Right lobe of liver (tissue), 6 donors: ENCODE data around the gene TTC23. TPM values are rescaled to one million over a fixed set of nuclear protein-coding genes. Genes with fewer than 3 reads are reported as not detected.
"Not testable (repeated sequence)": the region's sequence is repeated elsewhere in the genome, so short reads cannot be mapped to it uniquely, and the experiment has no call there.

Experiments used
- ATAC-seq, 4 donors: fragments of 200-7000 bp; cut with Tn5 transposase; one replicate each; pipeline ENCODE4 v1.9.1; 2020; ENCODE audit warnings: mild to moderate bottlenecking in 4 of 4, moderate library complexity in 4 of 4
- DNase-seq, 3 donors: peaks; one replicate each; pipeline ENCODE4 v3.0.0-alpha.2; 2020
- H3K27ac ChIP-seq, 3 donors: fragments of 200-600 bp; one replicate each; pipeline ENCODE4 v1.8.0; 2022
- H3K27me3 ChIP-seq, 2 donors: fragments of 200-600 bp; one replicate each; pipeline ENCODE4 v1.8.0; 2022
- H3K36me3 ChIP-seq, 4 donors: fragments of 200-600 bp; sonication (generic) in 1 of 4; one replicate each; pipeline versions ENCODE4 v1.5.1 to v1.8.0; 2017 to 2022; ENCODE audit warnings: control low read depth in 1 of 4
- H3K4me1 ChIP-seq, 4 donors: fragments of 200-600 bp; sonication (generic) in 1 of 4; one replicate each; pipeline versions ENCODE4 v1.5.1 to v1.8.0; 2017 to 2022; ENCODE audit warnings: control low read depth in 1 of 4
- H3K4me3 ChIP-seq, 3 donors: fragments of 200-600 bp; one replicate each; pipeline ENCODE4 v1.8.0; 2022
- H3K9me3 ChIP-seq, 4 donors: fragments of 200-600 bp; sonication (generic) in 1 of 4; one replicate each; pipeline versions ENCODE4 v1.5.1 to v1.8.0; 2017 to 2022; ENCODE audit warnings: control low read depth in 1 of 4
- POLR2A ChIP-seq: fragments of 450-650 bp; IDR thresholded peaks from one replicate; pipeline ENCODE4 v1.6.1; 2017; ENCODE audit warnings: antibody characterized with exemption, mild to moderate bottlenecking
- whole genome bisulfite sequencing: methylation state at CpG from one replicate; pipeline ENCODE4 v1.1.6; 2018; ENCODE audit warnings: low coverage, low lambda C conversion rate; ENCODE audit not compliant: insufficient coverage; ENCODE audit errors: missing lambda C conversion rate; 5-methylcytosine and 5-hydroxymethylcytosine counted together
- intact Hi-C, 2 donors: fragments of 100-400 bp; cut with DNase I; formaldehyde crosslinking; loops; one replicate each; pipeline versions ENCODE4 v1.11.2 to v1.14.1; 2022
- total RNA-seq, 6 experiments: library from RNA; depleted of rRNA in 2 of 6; stranded (reverse); fragments of >200 nt in 2 of 6; fragmentation: NEBNext Ultra II Directional in 3 of 6; extraction: Animal tissue kit (Norgen Biotek cat#: 25700) in 3 of 6; gene quantifications; one replicate each; pipeline versions ENCODE4 v1.1.0 to v1.2.4, GENCODE V29; 2016 to 2023
- TF ChIP-seq, protein P1 (sequence below), 4 donors: fragments of 200-600 bp in 3 of 4; fragments of 450-650 bp in 1 of 4; IDR thresholded peaks; one replicate each; pipeline versions ENCODE4 v1.5.1 to v1.8.0; 2016 to 2022; ENCODE audit warnings: antibody characterized with exemption in 4 of 4, mild to moderate bottlenecking in 2 of 4
- donor health status: DM: no; HTN: yes; CAD: no.
- donor health status: DM: no; HTN: no; CAD: no.
- donor health status: DM: no; HTN: no; CAD: no.
- donor health status: DM: no; HTN: yes; CAD: no.
- donor health status: DM: no; HTN: yes; CAD: no.

TTC23 gene
- total RNA-seq, 6 experiments from 2014 or later: 6.1 to 18.4 (median 9.1) TPM

GRCh38 chr15:99207672-99208071, 41.7 kb downstream of the TTC23 start:
- H3K36me3 ChIP-seq: no peaks in the 10 kb centered on the region
- no peak overlapping the region for H3K4me3 ChIP-seq
- no peaks in the 10 kb centered on the region for H3K9me3 ChIP-seq
- DNase-seq (no peak), ATAC-seq (no peak)
- intact Hi-C loops: no loop called here
- TF ChIP-seq, protein P1, sequence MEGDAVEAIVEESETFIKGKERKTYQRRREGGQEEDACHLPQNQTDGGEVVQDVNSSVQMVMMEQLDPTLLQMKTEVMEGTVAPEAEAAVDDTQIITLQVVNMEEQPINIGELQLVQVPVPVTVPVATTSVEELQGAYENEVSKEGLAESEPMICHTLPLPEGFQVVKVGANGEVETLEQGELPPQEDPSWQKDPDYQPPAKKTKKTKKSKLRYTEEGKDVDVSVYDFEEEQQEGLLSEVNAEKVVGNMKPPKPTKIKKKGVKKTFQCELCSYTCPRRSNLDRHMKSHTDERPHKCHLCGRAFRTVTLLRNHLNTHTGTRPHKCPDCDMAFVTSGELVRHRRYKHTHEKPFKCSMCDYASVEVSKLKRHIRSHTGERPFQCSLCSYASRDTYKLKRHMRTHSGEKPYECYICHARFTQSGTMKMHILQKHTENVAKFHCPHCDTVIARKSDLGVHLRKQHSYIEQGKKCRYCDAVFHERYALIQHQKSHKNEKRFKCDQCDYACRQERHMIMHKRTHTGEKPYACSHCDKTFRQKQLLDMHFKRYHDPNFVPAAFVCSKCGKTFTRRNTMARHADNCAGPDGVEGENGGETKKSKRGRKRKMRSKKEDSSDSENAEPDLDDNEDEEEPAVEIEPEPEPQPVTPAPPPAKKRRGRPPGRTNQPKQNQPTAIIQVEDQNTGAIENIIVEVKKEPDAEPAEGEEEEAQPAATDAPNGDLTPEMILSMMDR (IDR thresholded peaks at IDR 0.05): no peak
- no peak for TF ChIP-seq POLR2A
- H3K27ac ChIP-seq: no peak overlapping the region
- H3K27me3 ChIP-seq: no peaks in the 10 kb centered on the region
- H3K4me1 ChIP-seq: no peaks in the 10 kb centered on the region
- WGBS: 98% methylated on average over 3 of the region's 3 CpGs

- Histone ChIP-seq H3K9me3 (no peaks in the 10 kb centered on the region), H3K27me3 (no peaks in the 10 kb centered on the region), H3K4me1 (no peaks in the 10 kb centered on the region), H3K36me3 (peaks cover 0 to 10% (median 0%) of the 10 kb centered on the region in 4 donors), H3K4me3 (no peak overlapping the region), H3K27ac (no peak overlapping the region)
- intact Hi-C loops: no loop called here
- DNase-seq (no peak), ATAC-seq (no peak)
- no peak for TF ChIP-seq POLR2A
- TF ChIP-seq, protein P1 (IDR thresholded peaks at IDR 0.05): no peak
- WGBS: 68% methylated on average over 2 of the region's 2 CpGs
Measured at GRCh38 chr15:99202176-99202552, 47.2 kb downstream of the TTC23 start.

- intact Hi-C loops: no loop called here
Measured at GRCh38 chr15:99201408-99202175, 47.8 kb downstream of the TTC23 start.

GRCh38 chr15:99197856-99198255, 51.5 kb downstream of the TTC23 start:
- Histone ChIP-seq H3K27ac (no peak overlapping the region), H3K36me3 (peaks cover 0 to 10% (median 0%) of the 10 kb centered on the region in 4 donors), H3K4me3 (no peak overlapping the region), H3K27me3 (no peaks in the 10 kb centered on the region), H3K9me3 (no peaks in the 10 kb centered on the region), H3K4me1 (no peaks in the 10 kb centered on the region)
- intact Hi-C loops: no loop called here
- DNase-seq: no peak
- 86% methylated on average over 2 of the region's 3 CpGs for WGBS
- ATAC-seq: no peak
- TF ChIP-seq POLR2A: no peak
- TF ChIP-seq, protein P1 (IDR thresholded peaks at IDR 0.05): no peak

More at GRCh38 chr15:99201408-99202175, 47.8 kb downstream of the TTC23 start:
- no peak for TF ChIP-seq POLR2A
- TF ChIP-seq, protein P1 (IDR thresholded peaks at IDR 0.05): no peak
- 78% methylated on average over 6 of the region's 6 CpGs for WGBS
- H3K4me1 ChIP-seq: no peaks in the 10 kb centered on the region
- no peak for ATAC-seq
- H3K4me3 ChIP-seq: no peak overlapping the region
- no peaks in the 10 kb centered on the region for H3K9me3 ChIP-seq
- H3K36me3 ChIP-seq: peaks cover 0 to 10% (median 0%) of the 10 kb centered on the region in 4 donors
- no peak overlapping the region for H3K27ac ChIP-seq
- no peaks in the 10 kb centered on the region for H3K27me3 ChIP-seq
- DNase-seq: no peak

DNA sequence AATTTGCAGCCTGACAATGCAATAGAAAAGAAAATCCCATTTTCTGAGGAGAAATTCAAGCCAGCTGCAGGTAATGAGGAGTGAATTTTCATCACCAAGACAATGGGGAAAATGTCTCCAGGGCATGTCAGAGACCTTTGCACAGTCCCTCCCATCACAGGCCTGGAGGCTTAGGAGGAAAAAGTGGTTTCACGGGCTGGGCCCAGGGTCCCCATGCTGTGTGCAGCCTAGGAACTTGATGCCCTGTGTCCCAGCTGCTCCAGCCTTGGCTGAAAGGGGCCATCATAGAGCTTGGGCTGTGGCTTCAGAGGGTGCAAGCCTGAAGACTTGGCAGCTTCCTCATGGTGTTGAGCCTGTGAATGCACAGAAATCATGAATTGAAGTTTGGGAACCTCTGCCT, 57.2 kb downstream of the TTC23 start:
- H3K27ac ChIP-seq, H3K4me1 ChIP-seq, intact Hi-C loops, DNase-seq, ATAC-seq, H3K27me3 ChIP-seq, H3K9me3 ChIP-seq, H3K4me3 ChIP-seq, H3K36me3 ChIP-seq: not testable (repeated sequence)
- WGBS: no CpG with 5 or more reads among the region's 1 CpG
